GM21576 (cell line): ENCODE data around the gene USP28.
"Not testable (repeated sequence)": the region's sequence is repeated elsewhere in the genome, so short reads cannot be mapped to it uniquely, and the experiment has no call there.

ENCODE experiments used
- ATAC-seq: cut with Tn5 transposase; IDR thresholded peaks from one replicate; pipeline ENCODE4 v1.9.1; 2021; ENCODE audit warnings: mild to moderate bottlenecking, moderate library complexity; ENCODE audit not compliant: unreplicated experiment

Gene USP28

DNA sequence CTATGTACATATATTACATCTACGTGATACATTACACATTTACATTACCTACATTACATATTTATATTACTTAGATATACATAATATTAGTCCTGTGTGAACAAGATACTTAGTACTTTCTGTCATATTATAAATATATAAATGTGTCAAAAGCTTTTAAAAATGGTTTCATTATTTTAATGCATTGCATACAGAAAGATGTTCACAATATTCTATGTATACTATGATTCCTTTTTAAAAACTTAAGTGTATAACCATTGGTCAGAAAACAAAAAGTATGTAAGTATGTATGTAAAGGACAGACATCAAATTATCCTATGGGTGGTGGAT lies 101.2 kb downstream of the USP28 start:
- no peak for ATAC-seq

- peak; percentile 98 for ATAC-seq
These were observed 101.8 kb downstream of the USP28 start, which contains the start of gene ZW10 for GRCh38 chr11:113773416-113774173. TSS of gene ZW10 (minus strand) at chr11:113773692. CDS start at chr11:113773666, 26 bp downstream.

DNA sequence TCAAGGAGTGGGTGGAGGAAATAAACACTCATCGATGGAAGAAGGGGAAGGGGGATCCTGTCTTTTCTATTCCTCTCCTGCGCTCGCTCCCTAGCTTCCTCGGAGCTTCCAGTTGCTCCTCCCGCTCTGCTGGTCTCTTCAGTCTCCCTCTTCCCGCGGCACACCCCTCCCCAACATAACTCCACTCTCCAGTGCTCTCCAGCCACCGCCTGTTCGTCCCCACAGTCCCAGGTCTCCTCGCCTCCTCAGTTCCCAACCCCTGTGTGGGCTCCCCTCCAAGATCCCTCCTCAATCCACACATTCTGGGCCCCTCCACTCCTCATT lies 102.3 kb downstream of the USP28 start:
- ATAC-seq, result no peak

DNA sequence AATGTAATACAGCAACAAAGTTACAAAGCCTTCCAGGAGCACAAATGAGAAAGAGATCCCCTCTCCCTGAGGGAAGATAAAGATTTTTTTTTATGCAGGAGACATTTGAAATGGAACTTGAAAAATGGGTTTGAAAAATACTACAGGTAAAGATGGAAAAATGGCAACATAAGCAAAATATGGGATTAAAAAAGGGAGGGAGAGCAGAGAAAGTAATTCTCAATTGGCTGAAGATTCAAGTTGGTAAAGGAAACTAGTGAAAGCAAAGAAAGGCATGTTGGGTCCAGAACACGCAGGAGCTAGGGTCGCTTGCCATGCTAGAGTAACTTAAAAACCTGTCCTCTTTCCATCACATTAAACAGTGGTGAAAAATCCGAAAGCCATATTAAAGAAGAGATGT lies 103.4 kb downstream of the USP28 start:
- ATAC-seq, result no peak

DNA sequence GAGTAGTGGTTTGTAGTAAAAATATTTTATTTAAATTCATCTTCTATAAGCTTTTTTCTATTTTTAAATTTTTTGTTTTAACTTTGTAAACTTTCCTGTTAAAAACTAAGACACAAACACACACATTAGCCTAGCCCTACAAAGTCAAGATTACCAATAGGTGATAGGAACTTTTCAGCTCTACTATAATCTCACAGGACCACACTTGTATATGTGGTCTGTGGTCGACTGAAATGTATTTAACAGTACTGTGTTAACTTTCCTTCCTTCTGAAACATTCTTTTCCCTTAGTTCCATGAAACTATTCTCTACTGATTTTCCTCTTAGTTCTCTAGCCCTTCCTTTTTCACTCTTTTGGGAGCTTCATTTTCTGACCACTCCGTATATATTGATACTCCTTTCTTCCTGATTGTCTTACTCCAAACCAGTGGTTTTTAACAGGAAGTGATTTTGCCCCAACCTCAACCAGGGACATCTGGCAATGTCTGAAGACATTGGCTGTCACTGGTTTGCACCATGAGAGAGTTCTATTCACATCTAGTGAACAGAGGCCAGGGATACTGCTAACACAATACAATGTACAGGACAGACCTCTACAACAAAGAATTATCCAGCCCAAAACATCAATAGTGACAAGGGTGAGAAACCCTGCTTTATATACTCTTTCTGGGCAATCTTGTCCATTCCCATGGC lies 110.7 kb downstream of the USP28 start:
- no peak for ATAC-seq

DNA sequence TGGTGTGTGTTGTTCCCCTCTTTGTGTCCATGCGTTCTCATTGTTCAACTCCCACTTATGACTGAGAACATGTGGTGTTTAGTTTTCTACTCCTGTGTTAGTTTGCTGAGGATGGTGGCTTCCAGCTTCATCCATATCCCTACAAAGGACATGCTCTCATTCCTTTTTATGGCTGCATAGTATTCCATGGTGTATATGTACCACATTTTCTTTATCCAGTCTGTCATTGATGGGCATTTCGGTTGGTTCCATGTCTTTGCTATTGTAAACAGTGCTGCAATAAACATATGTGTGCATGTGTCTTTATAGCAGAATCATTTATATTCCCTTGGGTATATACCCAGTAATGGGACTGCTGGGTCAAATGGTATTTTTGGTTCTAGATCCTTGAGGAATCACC lies 112.3 kb downstream of the USP28 start:
- not testable (repeated sequence) for ATAC-seq

- ATAC-seq, result no peak
These were observed 115.1 kb downstream of the USP28 start for GRCh38 chr11:113760241-113760640.

DNA sequence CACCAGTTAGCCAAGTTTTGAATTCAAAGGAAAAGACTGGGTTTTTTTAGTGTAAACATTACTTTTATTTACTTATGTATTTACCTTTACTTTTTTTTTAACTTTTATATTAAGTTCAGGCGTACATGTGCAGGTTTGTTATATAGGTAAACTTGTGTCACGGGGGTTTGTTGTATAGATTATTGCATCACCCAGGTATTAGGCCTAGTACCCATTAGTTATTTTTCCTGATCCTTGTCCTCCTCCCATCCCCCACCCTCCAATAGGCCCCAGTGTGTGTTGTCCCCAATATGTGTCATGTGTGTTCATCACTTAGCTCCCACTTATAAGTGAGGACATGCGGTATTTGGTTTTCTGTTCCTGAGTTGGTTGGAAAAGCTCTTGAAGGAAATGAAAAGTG lies 122.4 kb downstream of the USP28 start:
- no peak for ATAC-seq
